ENCODE results near the gene PPP4C.
A peak's percentile ranks its signal among the peaks of the same experiment; 100 is the strongest.
"Not testable (repeated sequence)": the region's sequence is repeated elsewhere in the genome, so short reads cannot be mapped to it uniquely, and the experiment has no call there.

PPP4C gene

DNA sequence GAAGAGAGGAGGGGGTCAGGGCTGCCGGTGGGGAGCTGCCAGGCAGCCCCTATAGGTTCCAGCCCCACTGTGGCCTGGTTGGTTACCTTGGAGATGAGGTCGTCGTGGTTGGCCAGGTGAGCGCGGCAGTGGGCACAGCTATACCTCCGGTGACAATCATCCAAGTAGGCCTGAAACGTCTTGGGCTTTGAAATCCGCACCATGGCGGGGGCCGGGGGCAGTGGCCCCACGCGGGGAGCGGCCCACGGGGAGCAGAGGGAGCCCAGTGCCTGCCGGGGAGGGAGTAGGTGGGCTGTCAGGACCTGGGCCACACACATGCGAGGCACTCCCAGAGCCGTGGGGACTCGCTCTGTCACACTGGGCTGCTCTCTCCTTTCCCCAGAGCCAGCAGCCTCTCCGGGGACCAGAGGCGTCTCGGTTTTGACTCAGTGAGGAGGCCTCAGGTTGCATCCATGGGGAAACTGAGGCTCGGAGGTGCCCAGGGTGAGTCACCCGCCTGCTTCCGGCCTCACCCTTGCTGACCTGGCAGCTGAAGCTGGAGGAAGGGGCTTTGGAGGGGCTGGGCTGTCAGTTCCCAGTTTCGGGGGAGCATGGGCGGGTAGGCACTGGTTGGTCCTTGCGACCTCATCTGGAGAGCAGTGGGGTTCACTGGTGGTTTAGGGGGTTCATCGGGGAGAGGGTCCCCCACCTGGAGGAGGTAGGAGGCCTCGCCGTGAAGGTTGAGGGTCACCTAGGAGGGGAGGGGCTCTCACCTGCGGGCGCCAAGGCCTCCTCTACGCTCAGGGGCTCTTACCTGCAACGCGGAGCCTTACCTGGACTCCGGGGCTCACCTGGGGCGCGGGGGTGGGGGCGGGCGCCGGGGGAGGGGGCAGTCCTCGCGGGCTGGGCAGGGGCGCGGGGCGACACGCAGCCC lies 19.6 kb downstream of the PPP4C start:
- Mint-ChIP-seq H3K27ac (peak overlapping the region; percentile 87), H3K4me3 (peak overlapping the region; percentile 84), H3K27me3 (no peaks in the 10 kb centered on the region), H3K4me1 (ENCODE audit: low read depth) (peaks cover 37% of the 10 kb centered on the region), H3K9me3 (ENCODE audit: low read depth) (peaks cover 18% of the 10 kb centered on the region), H3K36me3 (peaks cover 13% of the 10 kb centered on the region)

DNA sequence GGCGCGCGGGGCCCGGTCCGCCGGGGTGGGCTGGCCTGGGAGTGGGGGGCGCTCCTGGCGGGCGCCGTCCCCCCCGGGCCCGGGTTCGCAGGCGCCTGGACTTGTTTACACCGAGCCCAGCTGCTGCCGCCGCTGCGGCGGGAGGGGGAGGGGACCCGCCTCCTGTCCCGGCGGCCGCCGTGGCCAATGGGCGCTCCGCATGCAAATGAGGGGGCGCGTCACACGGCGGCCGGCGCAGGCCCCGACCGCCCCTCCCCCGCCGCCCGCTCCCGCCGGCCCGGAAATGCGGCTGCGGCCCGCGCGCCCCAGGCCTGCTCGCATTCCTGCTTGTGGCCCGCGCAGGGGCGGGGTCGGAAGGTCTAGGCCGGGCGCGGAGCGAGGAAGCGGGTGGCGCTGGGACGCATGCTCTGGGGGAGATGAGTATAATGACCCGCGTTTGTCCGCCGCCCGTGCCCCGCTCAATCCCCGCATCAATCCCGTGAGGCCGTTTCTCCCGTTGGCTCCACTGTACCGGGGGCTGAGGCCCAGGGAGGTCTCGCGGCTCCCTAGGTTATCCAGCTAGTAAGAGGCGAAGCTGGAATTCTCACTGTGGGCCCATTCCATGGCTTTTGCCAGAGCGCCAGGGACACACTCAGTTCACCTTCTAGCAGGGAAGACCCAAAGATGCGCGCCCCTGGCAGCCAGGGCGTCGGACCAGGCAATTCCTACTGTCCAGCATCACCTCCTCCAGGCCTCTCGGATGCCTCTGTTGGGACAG lies 20.5 kb downstream of the PPP4C start, which contains the start of gene YPEL3:
TSS of gene YPEL3 (minus strand) at position 109 of the 757 bp plus-strand sequence. CDS start 731 bp downstream, outside the sequence.
- Mint-ChIP-seq H3K36me3 (peaks cover 13% of the 10 kb centered on the region), H3K27ac (peak within 1 kb of the TSS; percentile 91), H3K27me3 (no peaks in the 10 kb centered on the region), H3K9me3 (ENCODE audit: low read depth) (peaks cover 18% of the 10 kb centered on the region), H3K4me1 (ENCODE audit: low read depth) (peaks cover 35% of the 10 kb centered on the region), H3K4me3 (peak within 1 kb of the TSS; percentile 84)

DNA sequence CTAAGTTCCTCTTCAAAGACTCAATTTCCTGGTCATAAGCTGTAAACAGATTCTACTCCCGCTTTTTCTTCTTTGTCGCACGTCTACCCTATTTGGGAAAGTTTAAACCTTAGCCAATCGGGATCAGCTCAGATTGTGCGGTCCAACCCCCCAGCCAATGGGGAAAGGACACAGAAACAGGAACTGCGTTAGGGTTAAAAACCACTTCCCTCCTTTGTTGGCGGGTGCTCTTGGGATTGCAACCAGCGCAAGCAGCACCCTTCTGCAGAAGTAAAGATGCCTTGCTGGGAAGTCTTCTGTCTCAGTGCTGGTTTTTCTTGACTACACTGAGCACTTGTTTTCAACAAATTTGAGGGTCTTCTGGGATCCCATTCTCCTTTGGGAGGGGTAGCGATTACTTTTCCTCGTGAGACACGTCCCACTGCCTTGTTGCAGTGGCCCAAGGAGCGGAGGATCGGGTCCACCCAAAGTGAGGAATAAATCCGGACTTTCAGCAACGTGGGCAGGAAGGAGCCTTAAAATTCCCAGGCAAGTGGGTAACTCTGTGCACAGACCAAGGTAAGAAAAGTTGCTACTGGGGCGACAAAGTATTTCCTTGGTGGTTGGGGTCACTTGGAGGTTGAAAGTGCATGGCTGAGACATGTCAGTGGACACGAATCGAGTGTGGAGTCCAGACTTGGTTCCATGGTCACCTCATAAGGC lies 21.2 kb downstream of the PPP4C start:
- H3K27me3 Mint-ChIP-seq, result no peaks in the 10 kb centered on the region
- H3K4me3 Mint-ChIP-seq, result peak overlapping the region; percentile 73
- H3K36me3 Mint-ChIP-seq, result peaks cover 13% of the 10 kb centered on the region
- peaks cover 33% of the 10 kb centered on the region for H3K4me1 Mint-ChIP-seq (ENCODE audit: low read depth)
- peak overlapping the region; percentile 91 for H3K27ac Mint-ChIP-seq
- peaks cover 18% of the 10 kb centered on the region for H3K9me3 Mint-ChIP-seq (ENCODE audit: low read depth)

DNA sequence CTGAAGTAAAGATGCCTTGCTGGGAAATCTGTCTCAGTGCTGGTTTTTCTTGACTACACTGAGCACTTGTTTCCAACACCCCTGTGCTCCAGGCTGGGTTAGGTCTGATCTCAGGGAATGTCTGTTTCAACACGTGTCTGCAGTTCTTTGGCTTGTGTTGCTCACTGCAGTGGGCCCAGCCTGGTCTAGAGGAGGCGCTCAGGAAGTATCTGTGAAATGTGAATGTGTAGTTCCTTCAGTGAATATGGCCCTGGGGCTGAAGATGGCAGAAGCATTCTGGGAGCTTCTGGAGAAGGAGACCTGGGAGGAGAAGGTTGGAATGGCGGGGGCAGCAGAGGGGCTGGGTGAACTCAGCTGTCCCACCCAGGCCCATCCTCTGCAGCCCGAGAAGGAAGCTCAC lies 28.3 kb downstream of the PPP4C start:
- Mint-ChIP-seq H3K9me3 (ENCODE audit: low read depth) (no peaks in the 10 kb centered on the region), H3K27me3 (no peaks in the 10 kb centered on the region), H3K27ac (peak overlapping the region; percentile 42), H3K4me1 (ENCODE audit: low read depth) (no peaks in the 10 kb centered on the region), H3K36me3 (peaks cover 10% of the 10 kb centered on the region), H3K4me3 (no peak overlapping the region)

DNA sequence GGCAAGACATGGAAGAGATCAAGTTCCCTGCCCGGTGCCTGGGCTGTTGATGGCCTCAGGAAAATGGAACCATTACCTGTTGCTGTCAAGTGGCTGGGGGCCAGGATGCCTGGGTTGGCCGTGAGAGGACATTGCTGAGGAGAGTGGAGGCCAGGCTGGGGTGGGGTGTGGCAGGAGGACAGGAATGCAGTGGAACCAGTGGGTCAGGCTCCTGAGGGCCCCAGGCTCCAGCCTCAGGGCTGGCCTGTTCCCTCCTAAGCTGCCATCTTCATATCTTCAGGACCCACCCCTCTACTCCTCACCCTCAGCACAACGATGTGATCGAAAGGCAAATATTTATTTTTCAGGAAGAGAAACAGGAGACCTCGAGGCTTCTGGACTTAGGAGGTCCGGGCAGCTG lies 28.7 kb downstream of the PPP4C start:
- H3K36me3 Mint-ChIP-seq, result peaks cover 10% of the 10 kb centered on the region
- H3K9me3 Mint-ChIP-seq (ENCODE audit: low read depth), result no peaks in the 10 kb centered on the region
- H3K27ac Mint-ChIP-seq, result no peak overlapping the region
- H3K4me1 Mint-ChIP-seq (ENCODE audit: low read depth), result no peaks in the 10 kb centered on the region
- H3K27me3 Mint-ChIP-seq, result no peaks in the 10 kb centered on the region
- H3K4me3 Mint-ChIP-seq, result no peak overlapping the region

DNA sequence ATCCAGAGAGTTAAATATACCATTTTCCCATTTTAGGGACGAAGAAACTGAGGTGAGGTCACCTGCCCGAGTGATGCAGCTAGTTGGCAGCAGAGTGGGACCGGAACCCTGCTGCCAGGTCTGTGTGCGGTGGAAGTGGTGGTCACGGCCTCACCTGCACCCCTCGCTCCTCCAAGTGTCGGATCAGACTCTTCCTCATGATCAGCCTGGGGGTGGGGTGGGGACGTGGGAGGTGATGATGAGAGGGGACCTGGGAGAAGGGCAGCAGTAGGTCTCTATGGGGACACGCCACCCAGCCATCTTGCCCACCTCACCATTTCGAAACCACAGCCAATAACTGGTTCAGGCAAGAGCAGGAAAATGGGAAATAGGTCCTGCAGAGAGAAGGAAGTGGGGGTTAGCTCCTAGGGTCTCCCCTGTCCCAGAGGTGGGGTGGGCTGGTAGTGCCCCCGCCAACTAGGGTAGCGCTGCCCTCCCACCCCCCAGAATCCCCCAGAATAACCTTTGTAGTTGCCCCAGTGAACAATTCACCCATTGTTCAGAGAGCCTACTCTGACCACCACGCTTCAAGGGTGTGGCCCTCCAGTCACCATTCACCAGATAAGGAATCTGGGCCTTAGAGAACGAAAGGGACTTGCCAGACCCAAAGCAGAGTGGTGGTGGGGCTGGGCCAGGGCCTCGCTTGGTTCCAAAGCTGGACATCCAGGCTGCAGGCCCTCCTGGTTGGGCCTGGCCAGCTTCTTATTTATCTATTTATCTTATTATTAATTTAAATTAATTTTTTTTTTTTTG lies 32.5 kb downstream of the PPP4C start:
- no peaks in the 10 kb centered on the region for H3K27me3 Mint-ChIP-seq
- H3K4me3 Mint-ChIP-seq, result no peak overlapping the region
- H3K4me1 Mint-ChIP-seq (ENCODE audit: low read depth), result no peaks in the 10 kb centered on the region
- H3K36me3 Mint-ChIP-seq, result peaks cover 10% of the 10 kb centered on the region
- H3K27ac Mint-ChIP-seq, result no peak overlapping the region
- H3K9me3 Mint-ChIP-seq (ENCODE audit: low read depth), result no peaks in the 10 kb centered on the region

DNA sequence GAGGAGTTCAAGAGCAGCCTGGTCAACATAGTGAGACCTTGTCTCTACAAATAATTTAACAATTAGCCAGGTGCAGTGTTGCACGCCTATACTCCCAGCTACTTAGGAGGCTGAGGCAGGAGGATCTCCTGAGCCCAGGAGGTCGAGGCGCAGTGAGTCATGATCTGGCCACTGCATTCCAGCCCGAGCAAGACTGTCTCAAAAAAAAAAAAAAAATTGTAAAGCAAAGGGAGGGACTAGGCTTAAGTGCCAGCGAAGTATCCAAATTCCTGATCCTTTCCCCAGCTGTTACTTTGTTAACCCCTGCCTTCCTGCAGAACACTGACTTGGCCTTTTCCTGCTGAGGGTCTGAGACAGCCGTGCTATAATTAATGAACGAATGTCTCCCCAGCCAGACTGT lies 34.9 kb downstream of the PPP4C start:
- Mint-ChIP-seq H3K4me3 (no peak overlapping the region), H3K36me3 (no peaks in the 10 kb centered on the region), H3K27me3 (no peaks in the 10 kb centered on the region)

DNA sequence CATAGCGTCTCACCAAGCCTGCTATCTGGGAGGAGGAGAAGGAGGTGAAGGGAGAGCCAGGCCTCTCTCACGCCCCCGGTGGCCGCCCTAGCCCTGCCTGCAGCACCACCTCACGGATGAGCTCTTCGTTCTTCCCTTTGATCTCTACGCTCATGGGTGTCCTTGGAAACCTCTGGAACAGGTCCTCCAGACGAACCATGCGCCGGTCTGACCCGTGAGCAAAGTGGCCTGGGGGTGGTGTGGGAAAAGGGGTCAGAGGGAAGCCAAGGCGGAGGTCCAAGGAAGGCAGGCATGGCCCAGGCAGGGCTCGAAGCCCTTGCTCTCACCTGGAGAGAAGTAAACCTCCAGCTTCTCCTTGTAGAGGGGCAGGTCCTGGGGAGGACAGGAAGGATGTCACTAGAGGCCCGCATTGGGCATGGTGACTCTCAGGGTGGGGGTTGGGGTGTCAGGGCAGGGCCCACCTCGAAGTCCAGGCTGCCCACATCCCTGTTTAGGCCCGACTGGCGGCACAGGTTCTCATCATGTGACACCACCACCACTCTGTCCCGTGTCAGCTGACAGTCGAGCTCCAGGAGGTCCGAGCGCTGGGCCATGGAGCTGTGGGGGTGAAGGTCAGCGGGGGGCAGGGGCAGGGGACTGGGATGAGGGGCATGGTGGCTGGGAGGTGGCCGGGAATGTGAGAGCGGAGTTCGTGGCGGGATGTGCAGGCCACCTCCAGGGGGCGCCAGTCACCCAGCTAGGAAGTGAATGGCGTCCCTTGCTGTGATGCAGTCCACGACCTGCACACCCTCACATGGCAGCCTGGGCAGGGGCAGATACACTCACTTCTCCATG lies 36.6 kb downstream of the PPP4C start:
- no peaks in the 10 kb centered on the region for H3K4me1 Mint-ChIP-seq (ENCODE audit: low read depth)
- H3K27me3 Mint-ChIP-seq, result no peaks in the 10 kb centered on the region
- no peaks in the 10 kb centered on the region for H3K36me3 Mint-ChIP-seq
- no peak overlapping the region for H3K27ac Mint-ChIP-seq
- H3K9me3 Mint-ChIP-seq (ENCODE audit: low read depth), result no peaks in the 10 kb centered on the region
- H3K4me3 Mint-ChIP-seq, result no peak overlapping the region

More for the DNA sequence above, 34.9 kb downstream of the PPP4C start:
- no peak overlapping the region for H3K27ac Mint-ChIP-seq
- H3K4me1 Mint-ChIP-seq (ENCODE audit: low read depth), result no peaks in the 10 kb centered on the region
- H3K9me3 Mint-ChIP-seq (ENCODE audit: low read depth), result no peaks in the 10 kb centered on the region

DNA sequence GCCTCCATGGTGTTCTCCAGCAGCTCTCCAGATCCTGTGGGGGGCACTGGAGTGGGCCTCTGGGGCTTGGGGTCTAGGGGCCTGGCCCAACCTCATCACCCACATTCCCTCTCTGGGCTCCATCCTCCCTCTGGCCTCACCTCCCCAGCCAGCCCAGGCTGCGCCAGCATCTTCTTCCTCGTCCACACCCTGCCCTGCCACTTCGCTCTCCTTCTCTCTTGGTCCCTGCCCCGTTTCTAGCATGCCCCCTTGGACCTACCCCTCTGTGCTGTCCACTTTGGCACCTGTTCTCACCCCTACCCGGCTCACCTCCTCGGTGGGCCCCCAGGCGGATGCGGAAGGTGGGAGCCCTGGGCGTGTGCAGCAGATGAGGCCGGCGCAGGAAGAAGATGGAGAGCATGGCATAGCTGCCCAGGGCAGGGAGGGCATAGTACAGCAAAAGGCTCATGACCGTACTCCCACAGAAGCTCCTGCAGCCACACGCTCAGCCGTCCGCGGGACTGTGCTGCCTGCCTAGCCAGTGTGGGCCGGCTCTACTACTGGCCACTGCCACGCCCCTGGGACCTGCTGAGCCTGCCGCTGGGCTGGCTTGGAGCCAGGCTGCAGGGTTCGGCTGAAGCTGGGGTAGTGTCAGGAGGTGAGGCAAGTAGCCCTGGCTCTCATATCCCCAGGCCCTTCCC lies 37.4 kb downstream of the PPP4C start, which contains the start of gene GDPD3:
TSS of gene GDPD3 (minus strand) at position 507 of the 680 bp plus-strand sequence. CDS start at position 448, 59 bp downstream.
- H3K27me3 Mint-ChIP-seq, result no peaks in the 10 kb centered on the region
- no peaks in the 10 kb centered on the region for H3K36me3 Mint-ChIP-seq
- no peaks in the 10 kb centered on the region for H3K4me1 Mint-ChIP-seq (ENCODE audit: low read depth)
- H3K9me3 Mint-ChIP-seq (ENCODE audit: low read depth), result no peaks in the 10 kb centered on the region
- no peak within 1 kb of the TSS for H3K4me3 Mint-ChIP-seq
- H3K27ac Mint-ChIP-seq, result no peak within 1 kb of the TSS

DNA sequence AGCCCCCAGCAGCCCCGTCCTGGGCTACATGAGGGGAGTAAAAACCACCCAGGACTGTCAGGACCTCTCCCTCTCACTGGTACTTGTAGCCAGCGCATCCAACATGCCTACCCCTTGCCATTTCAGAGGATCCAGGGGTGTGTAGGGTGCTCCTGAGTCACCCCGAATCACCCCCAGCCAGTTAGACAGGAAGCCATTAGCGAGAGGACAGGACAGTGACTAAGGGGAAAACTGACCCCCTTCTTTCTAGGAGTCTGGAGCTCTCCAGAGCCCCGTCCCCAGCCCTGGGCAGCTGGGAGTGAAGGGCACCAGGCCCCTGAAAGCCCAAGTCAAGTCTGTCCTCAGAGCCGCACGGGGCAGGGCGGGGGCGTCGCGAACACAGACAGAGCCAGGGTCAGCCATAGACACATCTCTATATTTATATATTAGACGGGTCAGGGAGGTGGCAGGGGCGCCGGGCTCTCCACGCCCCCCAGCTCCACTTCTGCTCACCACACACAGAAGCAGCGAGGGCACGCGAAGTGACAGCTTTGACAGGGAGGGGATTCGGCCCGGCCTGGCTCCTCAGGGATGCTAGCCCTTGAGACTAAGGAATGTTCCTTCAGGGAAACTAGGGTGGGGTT lies 38.0 kb downstream of the PPP4C start:
- no peaks in the 10 kb centered on the region for H3K9me3 Mint-ChIP-seq (ENCODE audit: low read depth)
- H3K27me3 Mint-ChIP-seq, result no peaks in the 10 kb centered on the region
- H3K4me3 Mint-ChIP-seq, result no peak overlapping the region
- H3K27ac Mint-ChIP-seq, result no peak overlapping the region
- no peaks in the 10 kb centered on the region for H3K4me1 Mint-ChIP-seq (ENCODE audit: low read depth)
- no peaks in the 10 kb centered on the region for H3K36me3 Mint-ChIP-seq

DNA sequence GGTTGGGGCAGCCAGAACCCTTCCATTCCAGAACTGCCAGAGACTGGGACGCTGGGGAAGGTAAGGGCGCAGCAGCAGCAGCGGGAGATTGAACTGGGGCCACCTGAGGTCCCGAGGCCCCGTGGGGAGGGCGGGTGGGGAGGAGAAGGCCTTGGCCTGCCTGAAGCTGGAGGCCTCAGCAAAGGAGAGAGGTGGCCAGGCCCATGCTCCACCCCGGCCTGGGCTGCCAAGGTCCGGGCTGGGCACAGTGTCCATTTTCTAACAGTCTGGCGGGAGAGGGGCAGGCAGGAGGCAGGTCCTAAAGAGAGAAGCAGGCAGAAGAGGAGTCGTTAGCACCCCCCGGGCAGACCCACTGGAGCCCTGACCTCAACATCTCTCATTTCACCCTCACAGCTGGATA lies 38.6 kb downstream of the PPP4C start:
- Mint-ChIP-seq H3K4me1 (ENCODE audit: low read depth) (peaks cover 1% of the 10 kb centered on the region), H3K27ac (no peak overlapping the region), H3K27me3 (no peaks in the 10 kb centered on the region), H3K9me3 (ENCODE audit: low read depth) (no peaks in the 10 kb centered on the region), H3K4me3 (no peak overlapping the region), H3K36me3 (no peaks in the 10 kb centered on the region)

DNA sequence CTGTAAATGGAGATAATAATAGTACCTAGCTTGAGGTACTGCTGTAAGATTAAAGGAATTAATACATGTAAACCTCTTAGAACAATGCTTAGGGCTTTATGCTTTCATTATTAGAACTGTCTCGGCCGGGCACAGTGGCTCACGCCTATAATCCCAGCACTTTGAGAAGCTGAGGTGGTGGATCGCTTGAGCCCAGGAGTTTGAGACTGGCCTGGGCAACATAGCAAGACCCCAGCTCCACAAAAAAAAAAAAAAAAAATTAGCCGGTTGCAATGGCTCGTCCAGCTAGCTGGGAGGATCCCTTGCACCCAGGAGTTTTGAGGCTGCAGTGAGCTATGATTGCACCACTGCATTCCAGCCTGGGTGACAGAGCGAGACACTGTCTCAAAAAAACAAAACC lies 39.0 kb downstream of the PPP4C start:
- not testable (repeated sequence) for H3K4me1 Mint-ChIP-seq (ENCODE audit: low read depth); H3K27me3 Mint-ChIP-seq; H3K9me3 Mint-ChIP-seq (ENCODE audit: low read depth); H3K36me3 Mint-ChIP-seq; H3K27ac Mint-ChIP-seq; H3K4me3 Mint-ChIP-seq

DNA sequence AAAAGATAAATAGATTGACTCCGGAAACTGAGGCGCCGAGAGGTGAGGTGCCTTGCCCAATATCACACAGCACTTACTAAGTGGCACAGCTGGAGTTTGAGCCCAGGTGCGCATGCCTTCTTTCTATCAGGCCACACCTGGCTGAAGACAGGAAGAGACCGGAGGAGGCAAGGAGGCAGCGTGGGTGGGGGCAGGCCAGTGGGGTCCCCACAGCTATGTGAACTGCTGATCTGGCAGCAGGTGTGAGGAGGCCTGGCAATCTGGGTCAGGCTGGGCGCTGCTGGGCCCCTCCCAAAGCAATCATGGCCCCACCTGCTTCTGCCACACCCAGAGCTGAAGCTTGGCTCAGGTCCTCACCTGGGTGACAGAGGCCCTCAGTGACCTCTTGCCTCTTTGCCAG lies 39.4 kb downstream of the PPP4C start:
- Mint-ChIP-seq H3K4me1 (ENCODE audit: low read depth) (peaks cover 7% of the 10 kb centered on the region), H3K36me3 (no peaks in the 10 kb centered on the region), H3K9me3 (ENCODE audit: low read depth) (no peaks in the 10 kb centered on the region), H3K27me3 (no peaks in the 10 kb centered on the region), H3K27ac (no peak overlapping the region), H3K4me3 (no peak overlapping the region)
